Rectal smooth muscle tissue (tissue), 1 donor: ENCODE data around the gene TSC22D4.

Source experiments
- H3K27ac ChIP-seq: one replicate; pipeline ENCODE4 v1.7.0; 2013; ENCODE audit warnings: low read depth, low read length, inconsistent platforms
- H3K27me3 ChIP-seq: one replicate; pipeline ENCODE4 v1.7.0; 2013; ENCODE audit warnings: low read length; ENCODE audit not compliant: control insufficient read depth, insufficient read depth
- H3K36me3 ChIP-seq: one replicate; pipeline ENCODE4 v1.7.0; 2013; ENCODE audit warnings: low read length; ENCODE audit not compliant: control insufficient read depth, insufficient read depth
- H3K4me1 ChIP-seq: one replicate; pipeline ENCODE4 v1.7.0; 2013; ENCODE audit warnings: low read length; ENCODE audit not compliant: control insufficient read depth, insufficient read depth
- H3K4me3 ChIP-seq: one replicate; pipeline ENCODE4 v1.7.0; 2013; ENCODE audit warnings: low read length
- H3K9ac ChIP-seq: one replicate; pipeline ENCODE4 v1.7.0; 2013; ENCODE audit warnings: low read length

The TSC22D4 gene

GRCh38 chr7:100476903-100477870 lies 1.8 kb downstream of the TSC22D4 start:
- Histone ChIP-seq H3K9ac (no peak overlapping the region), H3K4me3 (peak overlapping the region; percentile 97), H3K27ac (peak overlapping the region; percentile 95), H3K4me1 (peaks cover 14% of the 10 kb centered on the region), H3K36me3 (peaks cover 3% of the 10 kb centered on the region), H3K27me3 (no peaks in the 10 kb centered on the region)

GRCh38 chr7:100476101-100476780 lies 2.8 kb downstream of the TSC22D4 start:
- Histone ChIP-seq H3K27me3 (no peaks in the 10 kb centered on the region), H3K4me3 (peak overlapping the region; percentile 97), H3K36me3 (peaks cover 3% of the 10 kb centered on the region), H3K9ac (no peak overlapping the region), H3K27ac (peak overlapping the region; percentile 53), H3K4me1 (peaks cover 14% of the 10 kb centered on the region)

GRCh38 chr7:100475549-100475948 lies 3.5 kb downstream of the TSC22D4 start:
- Histone ChIP-seq H3K27me3 (no peaks in the 10 kb centered on the region), H3K36me3 (peaks cover 6% of the 10 kb centered on the region), H3K27ac (peak overlapping the region; percentile 53), H3K4me1 (peaks cover 14% of the 10 kb centered on the region), H3K4me3 (peak overlapping the region; percentile 50), H3K9ac (no peak overlapping the region)

GRCh38 chr7:100472854-100473499 lies 6.0 kb downstream of the TSC22D4 start:
- no peak overlapping the region for H3K9ac ChIP-seq
- no peaks in the 10 kb centered on the region for H3K27me3 ChIP-seq
- H3K27ac ChIP-seq = no peak overlapping the region
- H3K4me3 ChIP-seq = no peak overlapping the region
- H3K36me3 ChIP-seq = peaks cover 6% of the 10 kb centered on the region
- peaks cover 15% of the 10 kb centered on the region for H3K4me1 ChIP-seq

- Histone ChIP-seq H3K27ac (no peak overlapping the region), H3K36me3 (peaks cover 6% of the 10 kb centered on the region), H3K27me3 (no peaks in the 10 kb centered on the region), H3K4me1 (peaks cover 15% of the 10 kb centered on the region), H3K4me3 (no peak overlapping the region), H3K9ac (no peak overlapping the region)
Observed at GRCh38 chr7:100472121-100472851, 6.7 kb downstream of the TSC22D4 start.

GRCh38 chr7:100471021-100471420 lies 8.0 kb downstream of the TSC22D4 start:
- Histone ChIP-seq H3K9ac (no peak overlapping the region), H3K27me3 (no peaks in the 10 kb centered on the region), H3K4me1 (peaks cover 10% of the 10 kb centered on the region), H3K4me3 (no peak overlapping the region), H3K36me3 (peaks cover 9% of the 10 kb centered on the region), H3K27ac (no peak overlapping the region)

- Histone ChIP-seq H3K4me3 (no peak overlapping the region), H3K27ac (no peak overlapping the region), H3K9ac (no peak overlapping the region), H3K27me3 (no peaks in the 10 kb centered on the region), H3K36me3 (peaks cover 9% of the 10 kb centered on the region), H3K4me1 (peaks cover 6% of the 10 kb centered on the region)
Observed at GRCh38 chr7:100469227-100470044, 9.6 kb downstream of the TSC22D4 start.

GRCh38 chr7:100467638-100468373 lies 11.2 kb downstream of the TSC22D4 start:
- no peak overlapping the region for H3K27ac ChIP-seq
- H3K9ac ChIP-seq = no peak overlapping the region
- peaks cover 6% of the 10 kb centered on the region for H3K36me3 ChIP-seq
- H3K4me1 ChIP-seq = peaks cover 6% of the 10 kb centered on the region
- H3K27me3 ChIP-seq = no peaks in the 10 kb centered on the region
- H3K4me3 ChIP-seq = no peak overlapping the region

- Histone ChIP-seq H3K36me3 (peaks cover 6% of the 10 kb centered on the region), H3K9ac (no peak overlapping the region), H3K4me1 (peaks cover 6% of the 10 kb centered on the region), H3K27me3 (no peaks in the 10 kb centered on the region), H3K4me3 (no peak overlapping the region), H3K27ac (no peak overlapping the region)
Observed at GRCh38 chr7:100466653-100467605, 12.1 kb downstream of the TSC22D4 start.

- H3K27ac ChIP-seq = peak overlapping the region; percentile 34
- H3K36me3 ChIP-seq = peaks cover 6% of the 10 kb centered on the region
- no peak overlapping the region for H3K9ac ChIP-seq
- H3K4me3 ChIP-seq = no peak overlapping the region
- peaks cover 6% of the 10 kb centered on the region for H3K4me1 ChIP-seq
- no peaks in the 10 kb centered on the region for H3K27me3 ChIP-seq
Observed at GRCh38 chr7:100465702-100466311, 13.2 kb downstream of the TSC22D4 start.
